D721Med (cell line): ENCODE results near the gene NATD1.

Experiments used
- DNase-seq: peaks from one replicate; pipeline ENCODE4 v3.0.0; 2011; ENCODE audit warnings: low spot score; ENCODE audit not compliant: insufficient read length
- FAIRE-seq: peaks from 2 replicates; lab custom pipeline; 2011; peaks lifted over from hg19 to GRCh38; lab: Jason Lieb, UNC
- CTCF ChIP-seq: IDR thresholded peaks from 2 replicates; pipeline ENCODE4 v1.5.1; 2012; ENCODE audit warnings: mild to moderate bottlenecking, control low read depth; ENCODE audit not compliant: insufficient read depth; ENCODE audit errors: missing control alignments

The NATD1 gene

GRCh38 chr17:21213638-21214014 lies 39.6 kb downstream of the NATD1 start:
- FAIRE-seq (no peak), DNase-seq (no peak)
- no peak for TF ChIP-seq CTCF

- FAIRE-seq (no peak), DNase-seq (no peak)
- no peak for TF ChIP-seq CTCF
Observed at GRCh38 chr17:21212826-21213637, 40.2 kb downstream of the NATD1 start.

- FAIRE-seq: no peak
Observed at GRCh38 chr17:21211825-21212479, 41.3 kb downstream of the NATD1 start.

GRCh38 chr17:21210411-21211076 lies 42.7 kb downstream of the NATD1 start:
- DNase-seq (no peak), FAIRE-seq (no peak)
- TF ChIP-seq CTCF: no peak

More at GRCh38 chr17:21211825-21212479, 41.3 kb downstream of the NATD1 start:
- TF ChIP-seq CTCF: no peak
- DNase-seq: no peak

GRCh38 chr17:21209511-21210175 lies 43.6 kb downstream of the NATD1 start:
- no peak for TF ChIP-seq CTCF
- DNase-seq (no peak), FAIRE-seq (no peak)

- FAIRE-seq (no peak), DNase-seq (no peak)
- no peak for TF ChIP-seq CTCF
Observed at GRCh38 chr17:21208352-21208751, 44.9 kb downstream of the NATD1 start.
